MCF 10A (cell line): ENCODE measurements around the gene MSI2. TPM values are rescaled to one million over a fixed set of nuclear protein-coding genes. Genes with fewer than 3 reads are reported as not detected.

ENCODE experiments used
- BruUV-seq: library from RNA; stranded (reverse); fragments of 400-500 nt; replicated peaks from 2 replicates; lab custom pipeline; 2021; lab: Mats Ljungman, UMichigan
- CTCF ChIA-PET: fragments of 300-600 bp; sonication (Branson Sonifier 250); formaldehyde crosslinking; extraction: SDS; loops from one replicate; lab custom pipeline; 2021; ENCODE audit warnings: antibody characterized with exemption, inconsistent platforms; lab: Yijun Ruan, JAX
- POLR2A ChIA-PET: fragments of 300-600, 350-650 bp; sonication (Branson Sonifier 250); formaldehyde crosslinking; extraction: SDS; loops from one replicate; lab custom pipeline; 2020; ENCODE audit warnings: antibody characterized with exemption, inconsistent platforms; lab: Yijun Ruan, JAX
- DNase-seq: peaks from one replicate; pipeline ENCODE4 v3.0.0-alpha.2; 2018; ENCODE audit not compliant: unreplicated experiment
- H3K27ac Mint-ChIP-seq: one replicate; pipeline ENCODE4 v1.8.0; 2022; ENCODE audit warnings: mild to moderate bottlenecking, low read depth, mixed read lengths; ENCODE audit not compliant: unreplicated experiment
- H3K27me3 Mint-ChIP-seq: one replicate; pipeline ENCODE4 v1.8.0; 2022; ENCODE audit warnings: mixed read lengths; ENCODE audit not compliant: insufficient read depth, unreplicated experiment
- H3K36me3 Mint-ChIP-seq: one replicate; pipeline ENCODE4 v1.8.0; 2022; ENCODE audit warnings: mild to moderate bottlenecking, moderate library complexity, mixed read lengths; ENCODE audit not compliant: insufficient read depth, unreplicated experiment
- H3K4me1 Mint-ChIP-seq: one replicate; pipeline ENCODE4 v1.8.0; 2022; ENCODE audit warnings: mixed read lengths; ENCODE audit not compliant: insufficient read depth, unreplicated experiment
- H3K4me3 Mint-ChIP-seq: one replicate; pipeline ENCODE4 v1.8.0; 2022; ENCODE audit warnings: mild to moderate bottlenecking, moderate library complexity, mixed read lengths; ENCODE audit not compliant: unreplicated experiment
- H3K9me3 Mint-ChIP-seq: one replicate; pipeline ENCODE4 v1.8.0; 2022; ENCODE audit warnings: mixed read lengths; ENCODE audit not compliant: unreplicated experiment
- CTCF ChIP-seq: fragments of 200-600 bp; IDR thresholded peaks from one replicate; pipeline ENCODE4 v1.8.0; 2022; ENCODE audit warnings: antibody characterized with exemption, mild to moderate bottlenecking; ENCODE audit not compliant: unreplicated experiment
- intact Hi-C: fragments of 100-400 bp; cut with micrococcal nuclease; formaldehyde crosslinking; loops from 2 replicates; pipeline ENCODE4 v1.14.1; 2022
- total RNA-seq: library from RNA; stranded (reverse); gene quantifications from 2 replicates; pipeline ENCODE4 v1.2.3, GENCODE V29; 2022

The MSI2 gene
- total RNA-seq, 1 experiment from 2014 or later, result 60.6 TPM

GRCh38 chr17:57269598-57270255 lies 13.4 kb downstream of the MSI2 start:
- no peak for DNase-seq
- TF ChIP-seq CTCF, result no peak
- no TSS peak for BruUV-seq
- ChIA-PET CTCF (interaction anchor here (1.0 kb wide), 2 partner anchors 170 to 328 kb away, joined by 4 to 5 read pairs; no protein-coding TSS in a partner anchor), POLR2A (interaction anchor here (0.6 kb wide), 1 partner anchor 268 kb away, joined by 3 read pairs; no protein-coding TSS in a partner anchor)
- intact Hi-C loops, result no loop called here
- H3K4me3 Mint-ChIP-seq, result no peak overlapping the region
- peaks cover 65% of the 10 kb centered on the region for H3K36me3 Mint-ChIP-seq
- no peak overlapping the region for H3K27ac Mint-ChIP-seq
- no peaks in the 10 kb centered on the region for H3K27me3 Mint-ChIP-seq
- H3K9me3 Mint-ChIP-seq, result no peaks in the 10 kb centered on the region
- no peaks in the 10 kb centered on the region for H3K4me1 Mint-ChIP-seq

- Mint-ChIP-seq H3K27ac (no peak overlapping the region), H3K27me3 (no peaks in the 10 kb centered on the region), H3K4me1 (no peaks in the 10 kb centered on the region), H3K4me3 (no peak overlapping the region), H3K36me3 (peaks cover 57% of the 10 kb centered on the region), H3K9me3 (no peaks in the 10 kb centered on the region)
- TF ChIP-seq CTCF, result no peak
- CTCF ChIA-PET, result interaction anchor here (0.9 to 1.0 kb wide), 2 partner anchors 27 to 327 kb away, joined by 4 to 5 read pairs; no protein-coding TSS in a partner anchor
- BruUV-seq, result no TSS peak
- intact Hi-C loops, result no loop called here
- POLR2A ChIA-PET, result interaction anchor here (0.6 to 1.4 kb wide), 3 partner anchors 10 to 269 kb away, joined by 3 to 4 read pairs (median 3); no protein-coding TSS in a partner anchor
- DNase-seq, result no peak
Measured at GRCh38 chr17:57270801-57271245, 14.5 kb downstream of the MSI2 start.

- Mint-ChIP-seq H3K27me3 (no peaks in the 10 kb centered on the region), H3K36me3 (peaks cover 47% of the 10 kb centered on the region), H3K4me3 (no peak overlapping the region), H3K27ac (no peak overlapping the region), H3K4me1 (no peaks in the 10 kb centered on the region), H3K9me3 (no peaks in the 10 kb centered on the region)
- no peak for DNase-seq
- intact Hi-C loops, result no loop called here
- no peak for TF ChIP-seq CTCF
- POLR2A ChIA-PET, result no interaction called here
- CTCF ChIA-PET, result interaction anchor here (0.6 to 1.7 kb wide), 3 partner anchors 29 to 464 kb away, joined by 3 to 12 read pairs (median 5); no protein-coding TSS in a partner anchor
- BruUV-seq, result no TSS peak
Measured at GRCh38 chr17:57271821-57272220, 15.5 kb downstream of the MSI2 start.

GRCh38 chr17:57273490-57273889 lies 17.2 kb downstream of the MSI2 start:
- no TSS peak for BruUV-seq
- H3K36me3 Mint-ChIP-seq, result peaks cover 49% of the 10 kb centered on the region

More at GRCh38 chr17:57273490-57273889, 17.2 kb downstream of the MSI2 start:
- no peak for DNase-seq
- Mint-ChIP-seq H3K27me3 (no peaks in the 10 kb centered on the region), H3K4me1 (no peaks in the 10 kb centered on the region), H3K9me3 (no peaks in the 10 kb centered on the region), H3K4me3 (no peak overlapping the region), H3K27ac (no peak overlapping the region)
- TF ChIP-seq CTCF, result no peak
- ChIA-PET CTCF (interaction anchor here (0.7 kb wide), 2 partner anchors 474 to 479 kb away, joined by 3 to 4 read pairs; no protein-coding TSS in a partner anchor), POLR2A (interaction anchor here (0.9 kb wide), 1 partner anchor 11 kb away, joined by 3 read pairs; no protein-coding TSS in a partner anchor)
- intact Hi-C loops, result no loop called here
